GM12892 (cell line): ENCODE results near the gene NEUROD4.

Experiments
- POLR2A ChIP-seq: IDR thresholded peaks from 2 replicates; pipeline ENCODE4 v1.6.1; 2011; ENCODE audit warnings: low read depth, low read length, control low read depth
- TAF1 ChIP-seq: IDR thresholded peaks from 2 replicates; pipeline ENCODE4 v1.6.1; 2011; ENCODE audit warnings: low read depth, mild to moderate bottlenecking, control low read depth, low read length, borderline replicate concordance

GRCh38 chr12:55049676-55050075 is 29.9 kb downstream of the NEUROD4 start:
- TF ChIP-seq POLR2A = no peak
- TF ChIP-seq TAF1 = no peak
